ENCODE results near the gene TLX3. TPM values are rescaled to one million over a fixed set of nuclear protein-coding genes. Genes with fewer than 3 reads are reported as not detected.
A peak's percentile ranks its signal among the peaks of the same experiment; 100 is the strongest.
"Not testable (repeated sequence)": the region's sequence is repeated elsewhere in the genome, so short reads cannot be mapped to it uniquely, and the experiment has no call there.

TLX3 gene
- total and polyA plus RNA-seq, 2 donors = 0.05 TPM; not detected in 1

DNA sequence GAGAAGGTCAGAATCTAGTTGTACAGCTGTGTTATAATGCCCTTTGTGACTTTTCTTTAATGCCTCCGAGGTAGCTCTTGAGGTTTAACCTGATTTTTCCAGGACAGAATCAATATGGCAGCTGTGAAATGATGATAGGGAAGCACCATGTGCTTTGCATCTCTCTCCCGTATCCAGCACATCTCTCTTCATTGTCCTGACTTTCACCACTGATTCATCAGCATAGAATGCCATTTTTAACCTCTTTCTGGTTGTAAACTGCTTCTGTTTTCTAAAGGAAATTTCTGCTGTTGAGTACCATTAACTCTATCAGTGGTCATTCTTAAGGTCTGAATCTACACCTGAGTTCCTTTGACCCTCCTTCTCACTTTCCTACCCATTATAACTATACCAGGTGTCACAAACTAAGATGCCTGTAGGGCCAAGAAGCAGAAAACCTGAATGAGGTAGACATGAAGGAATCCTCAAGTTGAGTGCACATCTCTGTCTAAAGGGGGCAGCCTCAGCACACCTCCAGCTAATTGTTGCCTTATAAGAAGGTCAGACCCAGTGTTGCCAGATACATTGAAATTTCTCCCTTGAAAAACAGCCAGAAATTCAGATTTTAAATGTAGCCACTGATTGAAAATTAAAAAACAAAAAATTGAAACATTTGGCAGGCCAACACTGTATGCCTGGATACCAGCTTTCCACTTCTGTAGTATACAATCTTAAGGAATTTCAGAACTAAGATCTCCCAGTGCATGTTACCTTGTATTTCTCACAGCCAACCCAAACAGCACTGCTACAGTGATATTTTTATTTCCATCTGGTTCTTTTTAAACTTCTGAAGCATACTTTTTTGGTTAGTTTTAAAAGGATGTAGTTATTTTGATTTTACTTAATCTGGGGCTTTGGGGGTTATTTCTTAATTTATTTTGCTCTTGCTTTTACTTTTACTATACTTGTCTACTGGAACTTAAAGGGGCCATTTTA lies 35.8 kb upstream of the TLX3 start:
- Histone ChIP-seq H3K4me1 (ENCODE audit: control insufficient read depth in 2 of 2, insufficient read depth in 2 of 2, low read length in 2 of 2) (no peaks in the 10 kb centered on the region), H3K36me3 (ENCODE audit: control insufficient read depth in 2 of 2, insufficient read depth in 2 of 2, low read length in 1 of 2) (no peaks in the 10 kb centered on the region), H3K27ac (ENCODE audit: low read depth in 1 of 2, low read length in 1 of 2) (no peak overlapping the region), H3K9me3 (ENCODE audit: control insufficient read depth in 2 of 2, insufficient read depth in 1 of 2, low read length in 1 of 2) (no peaks in the 10 kb centered on the region), H3K4me3 (ENCODE audit: low read length in 2 of 2) (no peak overlapping the region), H3K27me3 (ENCODE audit: control insufficient read depth in 2 of 2, insufficient read depth in 1 of 2, low read length in 1 of 2) (no peaks in the 10 kb centered on the region)
- WGBS = 95% methylated on average over 2 of the region's 2 CpGs
- DNase-seq (ENCODE audit: low read depth in 6 of 9, low spot score in 9 of 9) = peak in 2 of 9 donors; percentile 1 to 21

- no peak overlapping the region for H3K27ac ChIP-seq (ENCODE audit: low read depth in 1 of 2, low read length in 1 of 2)
- H3K4me3 ChIP-seq (ENCODE audit: low read length in 2 of 2) = no peak overlapping the region
- no peak for DNase-seq (ENCODE audit: low read depth in 6 of 9, low spot score in 9 of 9)
- no peaks in the 10 kb centered on the region for H3K9me3 ChIP-seq (ENCODE audit: control insufficient read depth in 2 of 2, insufficient read depth in 1 of 2, low read length in 1 of 2)
- no peaks in the 10 kb centered on the region for H3K4me1 ChIP-seq (ENCODE audit: control insufficient read depth in 2 of 2, insufficient read depth in 2 of 2, low read length in 2 of 2)
- WGBS = 95% methylated on average over 5 of the region's 5 CpGs
- no peaks in the 10 kb centered on the region for H3K27me3 ChIP-seq (ENCODE audit: control insufficient read depth in 2 of 2, insufficient read depth in 1 of 2, low read length in 1 of 2)
- H3K36me3 ChIP-seq (ENCODE audit: control insufficient read depth in 2 of 2, insufficient read depth in 2 of 2, low read length in 1 of 2) = no peaks in the 10 kb centered on the region
These were observed 33.1 kb upstream of the TLX3 start for GRCh38 chr5:171275841-171276544.

GRCh38 chr5:171283753-171284152 lies 25.3 kb upstream of the TLX3 start:
- peaks cover 0 to 2% of the 10 kb centered on the region in 2 donors for H3K27me3 ChIP-seq (ENCODE audit: control insufficient read depth in 2 of 2, insufficient read depth in 1 of 2, low read length in 1 of 2)
- H3K9me3 ChIP-seq (ENCODE audit: control insufficient read depth in 2 of 2, insufficient read depth in 1 of 2, low read length in 1 of 2) = no peaks in the 10 kb centered on the region
- no peak overlapping the region for H3K27ac ChIP-seq (ENCODE audit: low read depth in 1 of 2, low read length in 1 of 2)
- WGBS = 95% methylated on average over 7 of the region's 7 CpGs
- H3K4me1 ChIP-seq (ENCODE audit: control insufficient read depth in 2 of 2, insufficient read depth in 2 of 2, low read length in 2 of 2) = no peaks in the 10 kb centered on the region
- DNase-seq (ENCODE audit: low read depth in 6 of 9, low spot score in 9 of 9) = no peak
- no peaks in the 10 kb centered on the region for H3K36me3 ChIP-seq (ENCODE audit: control insufficient read depth in 2 of 2, insufficient read depth in 2 of 2, low read length in 1 of 2)
- no peak overlapping the region for H3K4me3 ChIP-seq (ENCODE audit: low read length in 2 of 2)

DNA sequence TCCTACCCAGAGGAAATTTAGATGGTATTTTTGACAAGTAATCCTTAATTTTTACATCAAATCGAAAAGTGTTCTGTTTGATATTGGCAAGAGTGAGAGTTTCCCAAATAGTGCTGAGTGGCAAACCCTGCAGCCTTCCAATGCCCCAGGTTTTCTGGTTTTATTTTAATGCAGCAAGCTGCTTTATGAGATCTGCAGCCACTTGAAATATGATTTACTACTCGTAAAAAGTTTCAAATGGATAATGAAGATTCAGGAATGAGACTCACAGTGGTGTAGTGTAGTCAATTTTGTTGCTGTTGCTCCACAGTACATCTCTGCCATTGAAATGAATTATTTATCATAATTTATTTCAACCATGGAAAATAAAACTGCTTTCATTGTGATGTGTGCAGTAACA lies 23.6 kb upstream of the TLX3 start:
- DNase-seq (ENCODE audit: low read depth in 6 of 9, low spot score in 9 of 9) = no peak
- WGBS = 95% methylated on average over 2 of the region's 2 CpGs
- H3K27me3 ChIP-seq (ENCODE audit: control insufficient read depth in 2 of 2, insufficient read depth in 1 of 2, low read length in 1 of 2) = peaks cover 0 to 2% of the 10 kb centered on the region in 2 donors
- no peak overlapping the region for H3K4me3 ChIP-seq (ENCODE audit: low read length in 2 of 2)
- H3K9me3 ChIP-seq (ENCODE audit: control insufficient read depth in 2 of 2, insufficient read depth in 1 of 2, low read length in 1 of 2) = no peaks in the 10 kb centered on the region
- no peaks in the 10 kb centered on the region for H3K4me1 ChIP-seq (ENCODE audit: control insufficient read depth in 2 of 2, insufficient read depth in 2 of 2, low read length in 2 of 2)
- no peak overlapping the region for H3K27ac ChIP-seq (ENCODE audit: low read depth in 1 of 2, low read length in 1 of 2)
- H3K36me3 ChIP-seq (ENCODE audit: control insufficient read depth in 2 of 2, insufficient read depth in 2 of 2, low read length in 1 of 2) = no peaks in the 10 kb centered on the region

GRCh38 chr5:171288066-171288465 lies 21.0 kb upstream of the TLX3 start:
- H3K27me3 ChIP-seq (ENCODE audit: control insufficient read depth in 2 of 2, insufficient read depth in 1 of 2, low read length in 1 of 2) = peaks cover 0 to 2% of the 10 kb centered on the region in 2 donors
- no peaks in the 10 kb centered on the region for H3K4me1 ChIP-seq (ENCODE audit: control insufficient read depth in 2 of 2, insufficient read depth in 2 of 2, low read length in 2 of 2)
- H3K36me3 ChIP-seq (ENCODE audit: control insufficient read depth in 2 of 2, insufficient read depth in 2 of 2, low read length in 1 of 2) = no peaks in the 10 kb centered on the region
- H3K27ac ChIP-seq (ENCODE audit: low read depth in 1 of 2, low read length in 1 of 2) = no peak overlapping the region
- WGBS = 90% methylated on average over 2 of the region's 2 CpGs
- H3K4me3 ChIP-seq (ENCODE audit: low read length in 2 of 2) = no peak overlapping the region
- no peaks in the 10 kb centered on the region for H3K9me3 ChIP-seq (ENCODE audit: control insufficient read depth in 2 of 2, insufficient read depth in 1 of 2, low read length in 1 of 2)
- no peak for DNase-seq (ENCODE audit: low read depth in 6 of 9, low spot score in 9 of 9)

- no peak overlapping the region for H3K27ac ChIP-seq (ENCODE audit: low read depth in 1 of 2, low read length in 1 of 2)
- no peaks in the 10 kb centered on the region for H3K36me3 ChIP-seq (ENCODE audit: control insufficient read depth in 2 of 2, insufficient read depth in 2 of 2, low read length in 1 of 2)
- no peaks in the 10 kb centered on the region for H3K9me3 ChIP-seq (ENCODE audit: control insufficient read depth in 2 of 2, insufficient read depth in 1 of 2, low read length in 1 of 2)
- H3K4me1 ChIP-seq (ENCODE audit: control insufficient read depth in 2 of 2, insufficient read depth in 2 of 2, low read length in 2 of 2) = no peaks in the 10 kb centered on the region
- no peak overlapping the region for H3K4me3 ChIP-seq (ENCODE audit: low read length in 2 of 2)
- no peak for DNase-seq (ENCODE audit: low read depth in 6 of 9, low spot score in 9 of 9)
- 98% methylated on average over 4 of the region's 4 CpGs for WGBS
- peaks cover 0 to 2% of the 10 kb centered on the region in 2 donors for H3K27me3 ChIP-seq (ENCODE audit: control insufficient read depth in 2 of 2, insufficient read depth in 1 of 2, low read length in 1 of 2)
These were observed 17.7 kb upstream of the TLX3 start for GRCh38 chr5:171291371-171291770.

DNA sequence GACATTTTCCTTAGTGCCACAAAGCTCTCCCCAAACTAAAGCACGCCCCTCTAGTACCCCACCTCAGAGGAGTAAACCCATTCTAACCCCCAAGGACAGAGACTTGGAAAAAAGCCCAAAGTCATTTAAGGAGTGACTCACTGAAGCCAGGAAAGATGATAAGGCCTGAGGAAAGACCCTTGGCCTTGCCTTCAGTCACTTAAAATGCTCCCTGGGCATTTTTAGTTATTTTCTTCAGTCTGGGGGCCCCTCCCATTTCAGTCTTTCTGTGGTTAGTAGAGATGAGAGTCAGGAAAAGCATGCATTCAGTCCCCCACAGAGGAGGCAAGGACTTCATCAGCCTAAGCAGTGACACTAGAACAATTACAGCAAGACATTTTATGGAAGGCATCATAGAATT lies 13.7 kb upstream of the TLX3 start:
- H3K4me3 ChIP-seq (ENCODE audit: low read length in 2 of 2) = no peak overlapping the region
- no peaks in the 10 kb centered on the region for H3K36me3 ChIP-seq (ENCODE audit: control insufficient read depth in 2 of 2, insufficient read depth in 2 of 2, low read length in 1 of 2)
- H3K9me3 ChIP-seq (ENCODE audit: control insufficient read depth in 2 of 2, insufficient read depth in 1 of 2, low read length in 1 of 2) = no peaks in the 10 kb centered on the region
- 65% methylated on average over 1 of the region's 1 CpG for WGBS
- H3K27me3 ChIP-seq (ENCODE audit: control insufficient read depth in 2 of 2, insufficient read depth in 1 of 2, low read length in 1 of 2) = no peaks in the 10 kb centered on the region
- no peaks in the 10 kb centered on the region for H3K4me1 ChIP-seq (ENCODE audit: control insufficient read depth in 2 of 2, insufficient read depth in 2 of 2, low read length in 2 of 2)
- DNase-seq (ENCODE audit: low read depth in 6 of 9, low spot score in 9 of 9) = no peak
- no peak overlapping the region for H3K27ac ChIP-seq (ENCODE audit: low read depth in 1 of 2, low read length in 1 of 2)

DNA sequence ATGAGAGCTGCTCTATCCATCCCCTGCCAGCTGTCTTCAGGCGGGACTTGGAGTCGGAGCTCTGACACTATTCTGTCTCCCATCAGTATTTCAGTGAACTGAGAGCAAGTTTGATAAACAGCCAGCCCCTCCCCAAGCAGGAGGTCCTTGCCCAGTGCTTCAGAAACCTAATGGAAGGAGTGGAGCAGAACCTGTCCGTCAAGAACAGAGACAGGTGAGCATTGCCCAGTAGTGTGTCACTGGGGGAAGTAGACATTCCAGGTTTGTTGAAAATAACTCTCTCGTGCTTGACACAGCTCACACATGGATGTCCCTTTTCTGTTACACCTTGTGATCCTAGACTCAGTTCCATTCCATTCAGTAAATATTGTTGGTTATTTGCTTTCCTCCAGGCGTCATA lies 13.2 kb upstream of the TLX3 start:
- Histone ChIP-seq H3K36me3 (ENCODE audit: control insufficient read depth in 2 of 2, insufficient read depth in 2 of 2, low read length in 1 of 2) (no peaks in the 10 kb centered on the region), H3K27ac (ENCODE audit: low read depth in 1 of 2, low read length in 1 of 2) (no peak overlapping the region), H3K9me3 (ENCODE audit: control insufficient read depth in 2 of 2, insufficient read depth in 1 of 2, low read length in 1 of 2) (no peaks in the 10 kb centered on the region), H3K27me3 (ENCODE audit: control insufficient read depth in 2 of 2, insufficient read depth in 1 of 2, low read length in 1 of 2) (no peaks in the 10 kb centered on the region), H3K4me1 (ENCODE audit: control insufficient read depth in 2 of 2, insufficient read depth in 2 of 2, low read length in 2 of 2) (no peaks in the 10 kb centered on the region), H3K4me3 (ENCODE audit: low read length in 2 of 2) (no peak overlapping the region)
- DNase-seq (ENCODE audit: low read depth in 6 of 9, low spot score in 9 of 9) = no peak
- WGBS = 94% methylated on average over 5 of the region's 5 CpGs

GRCh38 chr5:171297941-171298340 lies 11.1 kb upstream of the TLX3 start:
- 98% methylated on average over 6 of the region's 6 CpGs for WGBS
- H3K36me3 ChIP-seq (ENCODE audit: control insufficient read depth in 2 of 2, insufficient read depth in 2 of 2, low read length in 1 of 2); H3K27me3 ChIP-seq (ENCODE audit: control insufficient read depth in 2 of 2, insufficient read depth in 1 of 2, low read length in 1 of 2); DNase-seq (ENCODE audit: low read depth in 6 of 9, low spot score in 9 of 9); H3K9me3 ChIP-seq (ENCODE audit: control insufficient read depth in 2 of 2, insufficient read depth in 1 of 2, low read length in 1 of 2); H3K27ac ChIP-seq (ENCODE audit: low read depth in 1 of 2, low read length in 1 of 2); H3K4me3 ChIP-seq (ENCODE audit: low read length in 2 of 2); H3K4me1 ChIP-seq (ENCODE audit: control insufficient read depth in 2 of 2, insufficient read depth in 2 of 2, low read length in 2 of 2): not testable (repeated sequence)
